H9 (cell line): ENCODE measurements around the gene IFNGR1. TPM values are rescaled to one million over a fixed set of nuclear protein-coding genes. Genes with fewer than 3 reads are reported as not detected.

ENCODE experiments used
- DNase-seq: peaks from one replicate; pipeline ENCODE4 v3.0.0-alpha.2; 2017
- H2AFZ ChIP-seq: one replicate; pipeline ENCODE4 v1.6.1; 2013; ENCODE audit warnings: mild to moderate bottlenecking, low read length, control low read depth, moderate library complexity
- H2AK5ac ChIP-seq: 2 replicates; pipeline ENCODE4 v1.6.1; 2013; ENCODE audit warnings: low read length, control low read depth, mixed read lengths; ENCODE audit not compliant: insufficient read length
- H2BK120ac ChIP-seq: one replicate; pipeline ENCODE4 v1.6.1; 2013; ENCODE audit warnings: low read depth, mild to moderate bottlenecking, low read length, control low read depth, inconsistent platforms; ENCODE audit not compliant: poor library complexity, severe bottlenecking
- H2BK12ac ChIP-seq: 2 replicates; pipeline ENCODE4 v1.6.1; 2013; ENCODE audit warnings: low read length, control low read depth, mixed read lengths, low read depth; ENCODE audit not compliant: insufficient read length
- H2BK15ac ChIP-seq: 2 replicates; pipeline ENCODE4 v1.6.1; 2013; ENCODE audit warnings: low read depth, low read length, control low read depth
- H2BK20ac ChIP-seq: one replicate; pipeline ENCODE4 v1.6.1; 2013; ENCODE audit warnings: low read depth, mild to moderate bottlenecking, low read length, control low read depth, inconsistent platforms; ENCODE audit not compliant: poor library complexity, severe bottlenecking
- H2BK5ac ChIP-seq: 2 replicates; pipeline ENCODE4 v1.6.1; 2013; ENCODE audit warnings: low read length, control low read depth, mixed read lengths; ENCODE audit not compliant: insufficient read length
- H3K14ac ChIP-seq: 2 replicates; pipeline ENCODE4 v1.6.1; 2013; ENCODE audit warnings: low read length, control low read depth; ENCODE audit not compliant: insufficient read depth
- H3K18ac ChIP-seq: 2 replicates; pipeline ENCODE4 v1.6.1; 2013; ENCODE audit warnings: low read depth, mild to moderate bottlenecking, mixed read lengths, low read length, control low read depth; ENCODE audit not compliant: insufficient read length
- H3K23ac ChIP-seq: 2 replicates; pipeline ENCODE4 v1.6.1; 2013; ENCODE audit warnings: low read length, control low read depth, mixed read lengths, low read depth; ENCODE audit not compliant: insufficient read length
- H3K23me2 ChIP-seq: 2 replicates; pipeline ENCODE4 v1.6.1; 2013; ENCODE audit warnings: low read depth, mild to moderate bottlenecking, mixed read lengths, low read length, control low read depth; ENCODE audit not compliant: insufficient read length, poor library complexity, severe bottlenecking
- H3K27ac ChIP-seq: 2 replicates; pipeline ENCODE4 v1.5.1; 2013; ENCODE audit warnings: low read length, control low read depth, mixed read lengths, low read depth; ENCODE audit not compliant: insufficient read length
- H3K27me3 ChIP-seq: 2 replicates; pipeline ENCODE4 v1.6.1; 2013; ENCODE audit warnings: low read length, control low read depth, inconsistent platforms; ENCODE audit not compliant: insufficient read depth
- H3K4ac ChIP-seq: 2 replicates; pipeline ENCODE4 v1.6.1; 2013; ENCODE audit warnings: low read depth, mild to moderate bottlenecking, control low read depth, inconsistent platforms, low read length, moderate library complexity
- H3K4me1 ChIP-seq: 2 replicates; pipeline ENCODE4 v1.6.1; 2013; ENCODE audit warnings: low read length, control low read depth, inconsistent platforms; ENCODE audit not compliant: insufficient read depth
- H3K4me2 ChIP-seq: 2 replicates; pipeline ENCODE4 v1.6.1; 2013; ENCODE audit warnings: low read length, control low read depth, mixed read lengths; ENCODE audit not compliant: insufficient read length, insufficient read depth
- H3K56ac ChIP-seq: 2 replicates; pipeline ENCODE4 v1.6.1; 2013; ENCODE audit warnings: low read depth, mild to moderate bottlenecking, mixed read lengths, low read length, control low read depth; ENCODE audit not compliant: insufficient read length
- H3K79me1 ChIP-seq: 2 replicates; pipeline ENCODE4 v1.6.1; 2013; ENCODE audit warnings: low read depth, mild to moderate bottlenecking, moderate library complexity, low read length, control low read depth, inconsistent platforms; ENCODE audit not compliant: insufficient read depth, poor library complexity, severe bottlenecking
- H3K79me2 ChIP-seq: 2 replicates; pipeline ENCODE4 v1.6.1; 2013; ENCODE audit warnings: low read length, control low read depth, inconsistent platforms; ENCODE audit not compliant: insufficient read depth
- H3K9ac ChIP-seq: 2 replicates; pipeline ENCODE4 v1.6.1; 2013; ENCODE audit warnings: low read length, control low read depth, mixed read lengths; ENCODE audit not compliant: insufficient read length; ENCODE audit errors: extremely low read depth
- H3K9me3 ChIP-seq: one replicate; pipeline ENCODE4 v1.6.1; 2013; ENCODE audit warnings: low read depth, low read length, inconsistent platforms; ENCODE audit not compliant: control insufficient read depth
- H3T11ph ChIP-seq: one replicate; pipeline ENCODE4 v1.6.1; 2013; ENCODE audit warnings: mild to moderate bottlenecking, low read length, control low read depth, inconsistent platforms
- H4K20me1 ChIP-seq: one replicate; pipeline ENCODE4 v1.6.1; 2013; ENCODE audit not compliant: control insufficient read depth, insufficient read length, insufficient read depth
- H4K5ac ChIP-seq: 2 replicates; pipeline ENCODE4 v1.6.1; 2013; ENCODE audit warnings: low read depth, mild to moderate bottlenecking, mixed read lengths, low read length, control low read depth; ENCODE audit not compliant: insufficient read length
- H4K8ac ChIP-seq: replicated peaks from 2 replicates; pipeline ENCODE4 v1.6.1; 2013; ENCODE audit warnings: low read length, control low read depth, mixed read lengths, low read depth; ENCODE audit not compliant: insufficient read length
- H4K91ac ChIP-seq: 2 replicates; pipeline ENCODE4 v1.6.1; 2013; ENCODE audit warnings: low read depth, mild to moderate bottlenecking, moderate library complexity, mixed read lengths, low read length, control low read depth; ENCODE audit not compliant: insufficient read length
- H3K27ac Mint-ChIP-seq, 3 experiments: 2 replicates in 2 of 3; 3 replicates in 1 of 3; pipeline ENCODE4 v1.8.0; 2020 to 2021; ENCODE audit warnings: mixed read lengths in 3 of 3, mild to moderate bottlenecking in 1 of 3, moderate library complexity in 1 of 3
- H3K27me3 Mint-ChIP-seq: 2 replicates; pipeline ENCODE4 v1.8.0; 2021; ENCODE audit warnings: low read depth, mild to moderate bottlenecking, moderate library complexity, mixed read lengths
- H3K36me3 Mint-ChIP-seq, 3 experiments: 2 replicates in 2 of 3; 3 replicates in 1 of 3; pipeline ENCODE4 v1.8.0; 2020 to 2021; ENCODE audit warnings: low read depth in 3 of 3, mixed read lengths in 3 of 3; ENCODE audit not compliant: insufficient read depth in 1 of 3
- H3K4me1 Mint-ChIP-seq, 2 experiments: 2 replicates each; pipeline ENCODE4 v1.8.0; 2020; ENCODE audit warnings: mixed read lengths in 2 of 2
- H3K4me3 Mint-ChIP-seq, 2 experiments: 2 replicates in 1 of 2; 3 replicates in 1 of 2; pipeline ENCODE4 v1.8.0; 2020 to 2021; ENCODE audit warnings: mild to moderate bottlenecking in 2 of 2, mixed read lengths in 2 of 2, moderate library complexity in 1 of 2
- H3K9me3 Mint-ChIP-seq, 2 experiments: 2 replicates in 1 of 2; 3 replicates in 1 of 2; pipeline ENCODE4 v1.8.0; 2020; ENCODE audit warnings: mild to moderate bottlenecking in 2 of 2, mixed read lengths in 2 of 2, moderate library complexity in 1 of 2
- WGBS: extraction: QIAGEN DNeasy Blood & Tissue Kit; methylation state at CpG from one replicate; pipeline ENCODE4 v1.1.7; 2013; ENCODE audit warnings: missing lambda C conversion rate, low lambda C conversion rate, mixed read lengths; ENCODE audit not compliant: insufficient read length; ENCODE audit errors: extremely low coverage; 5-methylcytosine and 5-hydroxymethylcytosine counted together
- total RNA-seq: library from RNA; stranded (reverse); gene quantifications from 2 replicates; pipeline ENCODE4 v1.2.1, GENCODE V29; 2021
- TF ChIP-seq, protein P1 (sequence below): fragments of 200-600 bp; sonication (generic); conservative IDR thresholded peaks from 3 replicates; pipeline ENCODE4 v1.8.0; 2021; ENCODE audit warnings: antibody characterized with exemption, mild to moderate bottlenecking

Gene IFNGR1
- total RNA-seq, 1 experiment from 2014 or later = 32.2 TPM

DNA sequence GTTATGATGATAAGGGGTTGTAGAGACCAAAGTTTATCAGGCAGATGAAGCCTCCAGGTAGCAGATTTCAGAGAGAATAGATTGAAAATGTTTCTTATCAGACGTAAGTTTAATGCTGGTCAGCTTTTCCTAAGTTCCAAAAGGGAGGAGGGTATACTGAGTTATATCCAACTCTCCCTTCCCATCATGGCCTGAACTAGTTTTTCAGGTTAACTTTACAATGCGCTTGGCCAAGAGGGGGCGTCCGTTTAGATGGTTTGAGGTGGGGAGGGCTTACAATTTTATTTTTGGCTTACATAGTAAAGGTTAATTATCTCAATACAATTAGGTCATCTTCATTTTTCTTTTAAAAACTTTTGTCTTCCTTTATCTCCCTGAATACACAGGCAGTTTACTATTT lies 26.4 kb downstream of the IFNGR1 start:
- Histone ChIP-seq H4K5ac (no peak overlapping the region), H4K91ac (no peak overlapping the region), H3K27ac (no peak overlapping the region), H2BK15ac (no peak overlapping the region), H3K27me3 (no peaks in the 10 kb centered on the region), H4K8ac (no peak overlapping the region), H3K4me1 (no peaks in the 10 kb centered on the region), H3K9me3 (peaks cover 11% of the 10 kb centered on the region), H2BK120ac (no peak overlapping the region), H3K23me2 (no peaks in the 10 kb centered on the region), H3K9ac (no peak overlapping the region), H2BK5ac (no peak overlapping the region), H2AK5ac (no peak overlapping the region), H3K79me1 (no peaks in the 10 kb centered on the region), H3K4me2 (no peak overlapping the region), H3K23ac (no peak overlapping the region), H3K18ac (no peak overlapping the region), H3K56ac (no peak overlapping the region), H2AFZ (no peak overlapping the region), H3T11ph (no peak overlapping the region), H4K20me1 (no peaks in the 10 kb centered on the region), H3K14ac (no peak overlapping the region), H3K79me2 (no peaks in the 10 kb centered on the region), H2BK20ac (no peak overlapping the region), H2BK12ac (no peak overlapping the region), H3K4ac (no peak overlapping the region)
- no peak overlapping the region for H3K4me3 Mint-ChIP-seq
- H3K4me1 Mint-ChIP-seq = no peaks in the 10 kb centered on the region
- no peak for DNase-seq
- H3K9me3 Mint-ChIP-seq = peaks cover 35 to 41% of the 10 kb centered on the region in 2 experiments
- H3K36me3 Mint-ChIP-seq = peaks cover 9 to 25% (median 22%) of the 10 kb centered on the region in 3 experiments
- TF ChIP-seq, protein P1, sequence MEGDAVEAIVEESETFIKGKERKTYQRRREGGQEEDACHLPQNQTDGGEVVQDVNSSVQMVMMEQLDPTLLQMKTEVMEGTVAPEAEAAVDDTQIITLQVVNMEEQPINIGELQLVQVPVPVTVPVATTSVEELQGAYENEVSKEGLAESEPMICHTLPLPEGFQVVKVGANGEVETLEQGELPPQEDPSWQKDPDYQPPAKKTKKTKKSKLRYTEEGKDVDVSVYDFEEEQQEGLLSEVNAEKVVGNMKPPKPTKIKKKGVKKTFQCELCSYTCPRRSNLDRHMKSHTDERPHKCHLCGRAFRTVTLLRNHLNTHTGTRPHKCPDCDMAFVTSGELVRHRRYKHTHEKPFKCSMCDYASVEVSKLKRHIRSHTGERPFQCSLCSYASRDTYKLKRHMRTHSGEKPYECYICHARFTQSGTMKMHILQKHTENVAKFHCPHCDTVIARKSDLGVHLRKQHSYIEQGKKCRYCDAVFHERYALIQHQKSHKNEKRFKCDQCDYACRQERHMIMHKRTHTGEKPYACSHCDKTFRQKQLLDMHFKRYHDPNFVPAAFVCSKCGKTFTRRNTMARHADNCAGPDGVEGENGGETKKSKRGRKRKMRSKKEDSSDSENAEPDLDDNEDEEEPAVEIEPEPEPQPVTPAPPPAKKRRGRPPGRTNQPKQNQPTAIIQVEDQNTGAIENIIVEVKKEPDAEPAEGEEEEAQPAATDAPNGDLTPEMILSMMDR = no peak
- WGBS = no CpG with 5 or more reads among the region's 4 CpGs
- no peak overlapping the region for H3K27ac Mint-ChIP-seq
- no peaks in the 10 kb centered on the region for H3K27me3 Mint-ChIP-seq
